Smooth muscle cell (in vitro differentiated cells): ENCODE results near the gene RBBP8NL. TPM values are rescaled to one million over a fixed set of nuclear protein-coding genes. Genes with fewer than 3 reads are reported as not detected.

Experiments used
- DNase-seq: peaks from one replicate; lab custom pipeline; 2025; ENCODE audit not compliant: unreplicated experiment; lab: John Stamatoyannopoulos, UW
- H2AFZ ChIP-seq: fragments of 200-600 bp; sonication (generic); 2 replicates; pipeline ENCODE4 v1.6.0; 2016; ENCODE audit warnings: antibody characterized with exemption, low read depth, mild to moderate bottlenecking
- H3F3A ChIP-seq: fragments of 200-600 bp; sonication (generic); 2 replicates; pipeline ENCODE4 v1.6.0; 2017; ENCODE audit warnings: antibody characterized with exemption, low read depth
- H3K27ac ChIP-seq: fragments of 200-600 bp; sonication (generic); 2 replicates; pipeline ENCODE4 v1.5.1; 2016; ENCODE audit warnings: low read depth, mild to moderate bottlenecking
- H3K27me3 ChIP-seq: fragments of 200-600 bp; sonication (generic); 2 replicates; pipeline ENCODE4 v1.6.1; 2016; ENCODE audit warnings: low read depth, mild to moderate bottlenecking
- H3K36me3 ChIP-seq: fragments of 200-600 bp; sonication (generic); 2 replicates; pipeline ENCODE4 v1.5.1; 2016; ENCODE audit warnings: low read depth
- H3K4me1 ChIP-seq: fragments of 200-600 bp; sonication (generic); 2 replicates; pipeline ENCODE4 v1.5.1; 2016; ENCODE audit warnings: low read depth
- H3K4me2 ChIP-seq: fragments of 200-600 bp; sonication (generic); 2 replicates; pipeline ENCODE4 v1.6.0; 2016; ENCODE audit warnings: mild to moderate bottlenecking
- H3K4me3 ChIP-seq: fragments of 200-600 bp; sonication (generic); 2 replicates; pipeline ENCODE4 v1.5.1; 2016; ENCODE audit warnings: mild to moderate bottlenecking
- H3K79me2 ChIP-seq: fragments of 200-600 bp; sonication (generic); 2 replicates; pipeline ENCODE4 v1.6.0; 2016; ENCODE audit warnings: low read depth, mild to moderate bottlenecking
- H3K9ac ChIP-seq: fragments of 200-600 bp; sonication (generic); 2 replicates; pipeline ENCODE4 v1.6.0; 2016; ENCODE audit warnings: low read depth
- H3K9me3 ChIP-seq: fragments of 200-600 bp; sonication (generic); replicated peaks from 2 replicates; pipeline ENCODE4 v1.5.1; 2016; ENCODE audit warnings: low read depth
- H4K20me1 ChIP-seq: fragments of 200-600 bp; sonication (generic); 2 replicates; pipeline ENCODE4 v1.6.0; 2016; ENCODE audit warnings: low read depth
- WGBS: methylation state at CpG from one replicate; pipeline ENCODE4 v1.1.7; 2016; ENCODE audit warnings: low lambda C conversion rate; 5-methylcytosine and 5-hydroxymethylcytosine counted together
- polyA plus RNA-seq: library from polyadenylated mRNA; unstranded; fragments of >200 nt; fragmentation: Nextera tagmentation; extraction: Ambion mirVana; gene quantifications from 2 replicates; pipeline ENCODE4 v1.2.1, GENCODE V29; 2016
- total RNA-seq: library from RNA; depleted of rRNA; stranded (reverse); fragments of >200 nt; gene quantifications from 2 replicates; pipeline ENCODE4 v1.2.3, GENCODE V29; 2014
- TF ChIP-seq, protein P1 (sequence below): fragments of 200-600 bp; sonication (generic); IDR thresholded peaks from 2 replicates; pipeline ENCODE4 v1.5.1; 2017; ENCODE audit warnings: borderline replicate concordance, mild to moderate bottlenecking, antibody characterized with exemption; ENCODE audit not compliant: insufficient read depth, poor library complexity, severe bottlenecking

RBBP8NL gene
- total and polyA plus RNA-seq, 2 experiments from 2014 or later, result 0.40 TPM; not detected in 1

DNA sequence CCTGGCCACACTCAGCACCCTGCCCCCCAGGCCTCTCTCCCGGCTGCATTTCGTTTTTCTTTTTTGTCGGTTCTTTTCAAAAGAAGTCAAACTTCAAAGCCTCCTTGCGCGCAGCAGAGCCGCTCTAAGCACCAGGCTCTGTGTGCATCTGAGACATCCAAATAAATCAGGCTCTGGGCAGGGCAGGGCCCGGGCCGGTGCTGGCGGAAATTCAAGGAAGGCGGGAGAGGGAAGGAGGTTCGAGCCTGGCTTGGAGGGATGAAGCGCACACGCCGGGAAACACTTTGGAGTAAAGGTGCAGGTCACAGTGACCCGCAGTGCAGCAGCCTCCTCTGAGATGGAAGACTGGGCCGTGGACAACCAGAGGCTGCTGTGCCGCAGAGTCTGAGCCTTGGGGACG is 42.7 kb upstream of the RBBP8NL start:
- Histone ChIP-seq H3K27me3 (peaks cover 5% of the 10 kb centered on the region), H3K9me3 (no peaks in the 10 kb centered on the region), H3K79me2 (peaks cover 10% of the 10 kb centered on the region), H4K20me1 (peaks cover 22% of the 10 kb centered on the region), H3K36me3 (no peaks in the 10 kb centered on the region), H3F3A (no peaks in the 10 kb centered on the region), H3K9ac (no peak overlapping the region), H3K4me1 (peaks cover 6% of the 10 kb centered on the region), H3K27ac (no peak overlapping the region), H3K4me2 (no peak overlapping the region), H3K4me3 (no peak overlapping the region), H2AFZ (no peak overlapping the region)
- 81% methylated on average over 18 of the region's 18 CpGs for WGBS
- TF ChIP-seq, protein P1, sequence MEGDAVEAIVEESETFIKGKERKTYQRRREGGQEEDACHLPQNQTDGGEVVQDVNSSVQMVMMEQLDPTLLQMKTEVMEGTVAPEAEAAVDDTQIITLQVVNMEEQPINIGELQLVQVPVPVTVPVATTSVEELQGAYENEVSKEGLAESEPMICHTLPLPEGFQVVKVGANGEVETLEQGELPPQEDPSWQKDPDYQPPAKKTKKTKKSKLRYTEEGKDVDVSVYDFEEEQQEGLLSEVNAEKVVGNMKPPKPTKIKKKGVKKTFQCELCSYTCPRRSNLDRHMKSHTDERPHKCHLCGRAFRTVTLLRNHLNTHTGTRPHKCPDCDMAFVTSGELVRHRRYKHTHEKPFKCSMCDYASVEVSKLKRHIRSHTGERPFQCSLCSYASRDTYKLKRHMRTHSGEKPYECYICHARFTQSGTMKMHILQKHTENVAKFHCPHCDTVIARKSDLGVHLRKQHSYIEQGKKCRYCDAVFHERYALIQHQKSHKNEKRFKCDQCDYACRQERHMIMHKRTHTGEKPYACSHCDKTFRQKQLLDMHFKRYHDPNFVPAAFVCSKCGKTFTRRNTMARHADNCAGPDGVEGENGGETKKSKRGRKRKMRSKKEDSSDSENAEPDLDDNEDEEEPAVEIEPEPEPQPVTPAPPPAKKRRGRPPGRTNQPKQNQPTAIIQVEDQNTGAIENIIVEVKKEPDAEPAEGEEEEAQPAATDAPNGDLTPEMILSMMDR, result no peak
- no peak for DNase-seq

DNA sequence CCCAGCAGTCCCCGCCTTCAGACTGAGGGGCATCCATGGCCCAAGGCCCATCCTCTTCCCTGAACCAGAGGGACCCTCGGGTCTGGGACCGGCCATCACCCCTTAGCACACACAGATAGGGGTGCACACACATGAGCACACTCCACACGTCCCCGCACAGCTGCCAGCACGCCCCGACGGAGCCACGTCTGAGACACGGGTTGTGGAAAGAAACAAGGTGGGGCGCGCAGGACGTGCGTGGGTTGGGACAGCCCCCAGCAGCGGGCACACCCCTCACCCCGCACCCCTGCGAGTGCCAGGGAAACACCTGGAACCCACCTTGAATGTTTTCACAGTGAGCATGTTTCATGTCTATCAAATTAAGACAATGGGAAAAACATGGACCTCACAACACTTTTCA is 42.0 kb upstream of the RBBP8NL start:
- DNase-seq, result no peak
- Histone ChIP-seq H3K4me3 (no peak overlapping the region), H3K9me3 (no peaks in the 10 kb centered on the region), H3K4me2 (no peak overlapping the region), H3K36me3 (no peaks in the 10 kb centered on the region), H3K4me1 (no peaks in the 10 kb centered on the region), H4K20me1 (peaks cover 22% of the 10 kb centered on the region), H3K79me2 (peaks cover 5% of the 10 kb centered on the region), H3K9ac (no peak overlapping the region), H2AFZ (no peak overlapping the region), H3K27ac (no peak overlapping the region), H3K27me3 (peaks cover 1% of the 10 kb centered on the region), H3F3A (no peaks in the 10 kb centered on the region)
- 88% methylated on average over 17 of the region's 17 CpGs for WGBS
- TF ChIP-seq, protein P1, result no peak

DNA sequence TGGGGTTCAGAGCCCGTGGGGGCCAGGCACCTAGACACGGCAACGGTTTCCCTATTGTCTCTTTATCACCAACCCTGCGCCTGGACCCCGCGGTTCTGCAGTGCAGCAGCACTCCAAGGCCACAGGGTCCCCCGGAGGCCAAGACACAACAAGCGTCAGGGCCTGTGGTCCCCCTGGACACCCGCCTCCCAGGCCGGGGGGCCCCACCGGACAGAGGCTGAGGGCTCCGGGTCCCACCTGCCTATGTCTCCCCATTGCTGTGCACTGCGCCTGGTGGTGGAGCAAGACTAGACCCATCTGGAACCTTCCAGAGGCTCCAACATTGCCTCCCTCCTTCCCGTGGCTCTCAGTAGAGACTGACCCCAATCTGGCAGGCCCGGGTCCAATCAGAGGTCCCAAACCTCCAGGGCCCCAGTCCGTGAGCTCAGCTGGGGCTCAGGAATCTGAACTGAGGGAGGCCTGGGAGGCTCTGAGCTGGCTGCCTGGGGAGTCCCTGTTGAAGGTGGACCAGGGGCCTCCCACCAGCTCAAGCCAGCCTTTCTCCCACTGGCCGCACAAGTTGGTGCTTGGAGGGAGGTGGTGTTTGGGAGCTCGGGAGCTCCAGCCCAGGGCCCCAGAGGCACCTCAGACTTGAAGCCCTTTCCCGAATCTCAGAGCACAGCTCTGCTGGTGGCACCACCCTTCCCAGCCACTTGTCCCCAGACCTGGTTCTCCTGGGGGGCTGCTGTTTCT is 39.6 kb upstream of the RBBP8NL start:
- Histone ChIP-seq H3K4me1 (no peaks in the 10 kb centered on the region), H4K20me1 (peaks cover 22% of the 10 kb centered on the region), H3K4me3 (no peak overlapping the region), H3K79me2 (peaks cover 4% of the 10 kb centered on the region), H3K4me2 (no peak overlapping the region), H3K36me3 (no peaks in the 10 kb centered on the region), H3F3A (no peaks in the 10 kb centered on the region), H3K9ac (no peak overlapping the region), H3K27me3 (no peaks in the 10 kb centered on the region), H2AFZ (no peak overlapping the region), H3K9me3 (no peaks in the 10 kb centered on the region), H3K27ac (no peak overlapping the region)
- WGBS, result 93% methylated on average over 19 of the region's 19 CpGs
- DNase-seq, result no peak
- TF ChIP-seq, protein P1, result no peak
